Activated CD8-positive, alpha-beta T cell treated with anti-CD3 and anti-CD28 coated beads, Interleukin-2, amount 10 ng/mL, durations not matched to agents 7 days and 5 days (primary cell): ENCODE measurements around the gene RAG1. TPM values are rescaled to one million over a fixed set of nuclear protein-coding genes. Genes with fewer than 3 reads are reported as not detected.

ENCODE experiments used
- ATAC-seq: fragments of 150-1000 bp; cut with Tn5 transposase; one replicate; pipeline ENCODE4 v1.10.0; 2021; ENCODE audit warnings: moderate library complexity
- CTCF ChIA-PET: fragments of 350-600 bp; sonication (Branson Sonifier 250); formaldehyde crosslinking; loops from one replicate; lab custom pipeline; 2021; ENCODE audit warnings: antibody characterized with exemption; lab: Charles Lee
- POLR2A ChIA-PET: fragments of 350-600 bp; sonication (Branson Sonifier 250); formaldehyde crosslinking; loops from one replicate; lab custom pipeline; 2021; ENCODE audit warnings: antibody characterized with exemption; lab: Charles Lee
- DNase-seq: peaks from one replicate; pipeline ENCODE4 v3.0.0-alpha.2; 2020
- H3K27ac Mint-ChIP-seq: one replicate; pipeline ENCODE4 v1.8.0; 2021; ENCODE audit warnings: mild to moderate bottlenecking, mixed read lengths
- H3K27me3 Mint-ChIP-seq: one replicate; pipeline ENCODE4 v1.8.0; 2021; ENCODE audit warnings: low read depth, mixed read lengths
- H3K36me3 Mint-ChIP-seq: one replicate; pipeline ENCODE4 v1.8.0; 2021; ENCODE audit warnings: low read depth, mixed read lengths
- H3K4me1 Mint-ChIP-seq: one replicate; pipeline ENCODE4 v1.8.0; 2021; ENCODE audit warnings: low read depth, mixed read lengths
- H3K4me3 Mint-ChIP-seq: one replicate; pipeline ENCODE4 v1.8.0; 2021; ENCODE audit warnings: mild to moderate bottlenecking, mixed read lengths
- H3K9me3 Mint-ChIP-seq: one replicate; pipeline ENCODE4 v1.8.0; 2022; ENCODE audit warnings: mixed read lengths; ENCODE audit not compliant: insufficient read depth
- total RNA-seq, 2 experiments: library from RNA; stranded (reverse); gene quantifications; one replicate each; pipeline ENCODE4 v1.2.3, GENCODE V29; 2021

RAG1 gene
- total RNA-seq, 2 experiments from 2014 or later: 0.08 TPM

DNA sequence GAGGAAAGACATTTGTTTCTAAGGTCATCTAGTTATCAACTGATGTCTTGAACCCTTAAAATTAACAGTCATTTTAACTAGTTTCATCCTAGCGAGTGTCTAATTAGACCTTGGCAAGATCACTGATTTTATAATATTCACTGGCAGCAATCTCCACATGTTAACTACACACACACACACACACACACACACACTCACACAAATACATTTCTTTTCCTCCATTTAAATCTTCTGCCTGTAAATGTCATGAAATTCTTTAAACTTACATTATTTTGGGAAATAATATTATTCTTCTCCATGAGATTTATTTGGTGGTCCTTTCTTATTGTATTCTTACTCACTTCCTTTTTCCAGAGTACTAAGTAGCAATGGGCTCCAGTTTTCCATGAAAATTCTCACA is 23.6 kb downstream of the RAG1 start:
- no peaks in the 10 kb centered on the region for H3K36me3 Mint-ChIP-seq
- POLR2A ChIA-PET: no interaction called here
- H3K27me3 Mint-ChIP-seq: peaks cover 34% of the 10 kb centered on the region
- CTCF ChIA-PET: no interaction called here
- H3K9me3 Mint-ChIP-seq: no peaks in the 10 kb centered on the region
- H3K4me3 Mint-ChIP-seq: no peak overlapping the region
- no peak for DNase-seq
- no peak overlapping the region for H3K27ac Mint-ChIP-seq
- peaks cover 6% of the 10 kb centered on the region for H3K4me1 Mint-ChIP-seq
- ATAC-seq: no peak

- Mint-ChIP-seq H3K4me3 (peak within 1 kb of the TSS; percentile 81), H3K27ac (no peak within 1 kb of the TSS)
Observed at GRCh38 chr11:36594316-36594989, 26.6 kb downstream of the RAG1 start, which contains the start of gene IFTAP. IFTAP (plus strand) TSS chr11:36594502; CDS start chr11:36610104, 15,602 bp downstream.

DNA sequence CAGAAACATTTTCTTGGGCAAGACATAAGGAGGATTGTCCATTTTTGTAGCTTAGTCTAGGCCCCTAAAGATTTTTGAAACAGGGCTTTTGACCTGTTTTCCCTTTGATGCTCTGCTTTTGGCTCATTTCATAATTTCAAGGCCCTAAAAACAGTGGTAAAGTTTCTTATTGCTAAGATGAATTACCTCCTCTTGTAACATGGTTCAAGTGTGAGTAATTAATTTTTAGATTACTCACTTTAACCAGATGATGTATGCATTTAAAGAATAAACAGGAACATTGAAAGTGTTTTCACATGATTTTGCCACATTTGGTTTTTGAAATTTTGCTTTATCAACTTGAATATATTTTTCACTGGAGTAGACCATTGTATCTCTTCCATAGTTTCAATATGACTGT is 29.1 kb downstream of the RAG1 start:
- no peak for DNase-seq
- POLR2A ChIA-PET: no interaction called here
- Mint-ChIP-seq H3K27ac (no peak overlapping the region), H3K36me3 (no peaks in the 10 kb centered on the region), H3K27me3 (peaks cover 29% of the 10 kb centered on the region), H3K9me3 (no peaks in the 10 kb centered on the region), H3K4me3 (no peak overlapping the region), H3K4me1 (peaks cover 6% of the 10 kb centered on the region)
- CTCF ChIA-PET: no interaction called here
- ATAC-seq: no peak

More at GRCh38 chr11:36594316-36594989, 26.6 kb downstream of the RAG1 start, which contains the start of gene IFTAP:
- DNase-seq (peak; percentile 27), ATAC-seq (peak; percentile 75)
- H3K36me3 Mint-ChIP-seq: no peaks in the 10 kb centered on the region
- H3K27me3 Mint-ChIP-seq: peaks cover 34% of the 10 kb centered on the region
- no peaks in the 10 kb centered on the region for H3K9me3 Mint-ChIP-seq
- peaks cover 6% of the 10 kb centered on the region for H3K4me1 Mint-ChIP-seq
- ChIA-PET POLR2A (no interaction called here), CTCF (interaction anchor here (1.7 kb wide), 1 partner anchor 30 kb away, joined by 4 read pairs; no protein-coding TSS in a partner anchor)

GRCh38 chr11:36598051-36598450 is 30.2 kb downstream of the RAG1 start, which contains the start of gene RAG2:
RAG2 (minus strand) TSS chr11:36598236; CDS start chr11:36594168, 4,068 bp downstream.
- H3K27me3 Mint-ChIP-seq: peaks cover 23% of the 10 kb centered on the region
- no peaks in the 10 kb centered on the region for H3K36me3 Mint-ChIP-seq
- DNase-seq: no peak
- POLR2A ChIA-PET: no interaction called here
- CTCF ChIA-PET: interaction anchor here (1.0 kb wide), 1 partner anchor 34 kb away, joined by 5 read pairs; no protein-coding TSS in a partner anchor
- ATAC-seq: no peak
- H3K9me3 Mint-ChIP-seq: no peaks in the 10 kb centered on the region
- no peak within 1 kb of the TSS for H3K27ac Mint-ChIP-seq
- H3K4me3 Mint-ChIP-seq: no peak within 1 kb of the TSS
- peaks cover 6% of the 10 kb centered on the region for H3K4me1 Mint-ChIP-seq

GRCh38 chr11:36600180-36600579 is 32.4 kb downstream of the RAG1 start:
- DNase-seq (no peak), ATAC-seq (no peak)
- POLR2A ChIA-PET: no interaction called here
- Mint-ChIP-seq H3K4me3 (no peak overlapping the region), H3K9me3 (no peaks in the 10 kb centered on the region), H3K4me1 (no peaks in the 10 kb centered on the region), H3K36me3 (no peaks in the 10 kb centered on the region), H3K27me3 (peaks cover 6% of the 10 kb centered on the region), H3K27ac (no peak overlapping the region)
- CTCF ChIA-PET: no interaction called here

DNA sequence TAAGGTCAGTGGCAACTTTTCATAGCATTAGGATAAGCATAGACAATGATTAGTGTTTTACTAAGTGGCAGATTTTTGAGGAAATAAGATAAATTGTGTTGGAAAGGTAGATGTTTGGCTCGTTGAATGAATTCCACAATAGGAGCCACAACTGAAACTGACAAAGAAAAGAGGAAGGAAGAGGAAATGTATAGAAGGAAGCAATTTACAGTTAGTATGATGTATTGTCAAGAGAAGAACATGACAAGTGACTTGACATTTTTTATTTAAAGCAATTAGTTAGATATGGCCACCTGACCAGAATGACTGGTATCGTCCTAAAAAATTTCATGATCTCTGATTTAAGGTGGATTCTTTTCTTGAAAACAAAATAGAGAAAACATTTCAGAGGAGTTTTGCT is 33.3 kb downstream of the RAG1 start:
- DNase-seq: no peak
- CTCF ChIA-PET: no interaction called here
- H3K9me3 Mint-ChIP-seq: no peaks in the 10 kb centered on the region
- no peak overlapping the region for H3K4me3 Mint-ChIP-seq
- POLR2A ChIA-PET: no interaction called here
- ATAC-seq: no peak
- peaks cover 5% of the 10 kb centered on the region for H3K27me3 Mint-ChIP-seq
- H3K36me3 Mint-ChIP-seq: no peaks in the 10 kb centered on the region
- no peak overlapping the region for H3K27ac Mint-ChIP-seq
- H3K4me1 Mint-ChIP-seq: no peaks in the 10 kb centered on the region

DNA sequence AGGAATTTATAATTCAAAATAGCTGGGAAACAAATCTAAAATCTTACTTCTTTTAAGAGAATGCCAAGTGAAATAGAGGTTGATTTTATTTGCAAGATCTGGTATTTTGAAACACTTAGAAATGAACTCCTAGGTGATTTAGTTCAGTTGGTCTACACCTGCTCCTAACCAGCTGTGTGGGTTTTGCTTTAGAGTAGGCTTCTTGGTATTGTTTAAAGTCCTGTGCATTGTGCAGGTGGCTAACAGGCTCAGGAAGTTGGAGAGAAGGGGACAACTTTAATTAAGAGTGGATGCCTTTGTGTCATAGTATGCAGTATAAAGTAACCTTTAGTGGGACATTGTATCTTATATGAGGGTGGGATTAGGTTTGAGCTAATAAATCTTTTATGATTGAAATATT is 34.3 kb downstream of the RAG1 start:
- CTCF ChIA-PET: no interaction called here
- DNase-seq (no peak), ATAC-seq (no peak)
- Mint-ChIP-seq H3K9me3 (no peaks in the 10 kb centered on the region), H3K36me3 (no peaks in the 10 kb centered on the region), H3K4me1 (no peaks in the 10 kb centered on the region), H3K27me3 (peaks cover 4% of the 10 kb centered on the region), H3K4me3 (no peak overlapping the region), H3K27ac (no peak overlapping the region)
- POLR2A ChIA-PET: no interaction called here

DNA sequence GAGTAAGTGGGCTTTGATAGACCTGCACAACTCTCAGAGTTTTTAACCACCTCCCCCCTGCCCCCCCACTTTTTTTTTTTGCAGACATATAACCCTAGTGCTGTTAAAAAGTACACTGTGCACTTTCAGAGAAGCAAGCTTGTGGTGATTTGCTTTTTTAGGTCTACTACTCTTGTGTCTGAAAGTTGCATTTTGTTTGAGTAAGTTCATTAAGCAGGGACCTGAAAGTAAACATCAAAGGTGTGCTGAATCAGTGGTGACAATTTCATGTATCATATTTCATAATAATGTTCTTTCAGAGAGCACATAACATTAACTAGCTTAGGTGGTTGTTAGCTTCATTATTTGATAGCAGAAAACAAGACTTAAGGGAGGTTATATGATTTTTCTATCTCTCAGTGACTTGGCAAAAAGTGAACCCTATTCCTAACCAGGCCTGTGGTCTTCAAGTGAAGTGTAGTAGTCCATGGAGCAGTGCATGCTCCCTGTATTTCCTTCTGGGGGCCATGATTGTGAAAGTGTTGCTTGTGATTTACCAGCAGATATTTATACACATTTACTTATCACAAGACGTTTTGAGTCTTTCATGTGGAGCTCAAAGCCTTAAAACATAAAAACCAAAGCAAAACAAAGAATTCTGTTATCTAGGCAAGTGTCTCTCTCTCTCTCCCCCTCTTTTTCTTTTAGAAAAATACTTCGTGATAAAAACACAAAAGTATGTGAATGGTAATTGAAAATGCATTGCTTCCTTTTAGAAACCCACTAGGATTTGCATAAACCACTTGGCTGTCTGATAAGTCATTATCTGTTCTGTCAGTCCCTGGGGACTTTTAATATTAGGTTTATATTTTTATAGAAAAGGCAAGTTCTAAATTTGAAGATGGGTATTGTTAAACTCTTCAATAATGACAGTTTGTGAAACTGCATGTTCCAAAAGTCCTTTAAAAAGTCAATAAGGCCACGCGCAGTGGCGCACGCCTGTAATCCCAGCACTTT is 37.7 kb downstream of the RAG1 start:
- no peaks in the 10 kb centered on the region for H3K4me1 Mint-ChIP-seq
- CTCF ChIA-PET: no interaction called here
- H3K9me3 Mint-ChIP-seq: no peaks in the 10 kb centered on the region
- DNase-seq: no peak
- H3K27ac Mint-ChIP-seq: no peak overlapping the region
- no peaks in the 10 kb centered on the region for H3K36me3 Mint-ChIP-seq
- POLR2A ChIA-PET: no interaction called here
- no peak overlapping the region for H3K4me3 Mint-ChIP-seq
- ATAC-seq: no peak
- H3K27me3 Mint-ChIP-seq: peaks cover 5% of the 10 kb centered on the region

DNA sequence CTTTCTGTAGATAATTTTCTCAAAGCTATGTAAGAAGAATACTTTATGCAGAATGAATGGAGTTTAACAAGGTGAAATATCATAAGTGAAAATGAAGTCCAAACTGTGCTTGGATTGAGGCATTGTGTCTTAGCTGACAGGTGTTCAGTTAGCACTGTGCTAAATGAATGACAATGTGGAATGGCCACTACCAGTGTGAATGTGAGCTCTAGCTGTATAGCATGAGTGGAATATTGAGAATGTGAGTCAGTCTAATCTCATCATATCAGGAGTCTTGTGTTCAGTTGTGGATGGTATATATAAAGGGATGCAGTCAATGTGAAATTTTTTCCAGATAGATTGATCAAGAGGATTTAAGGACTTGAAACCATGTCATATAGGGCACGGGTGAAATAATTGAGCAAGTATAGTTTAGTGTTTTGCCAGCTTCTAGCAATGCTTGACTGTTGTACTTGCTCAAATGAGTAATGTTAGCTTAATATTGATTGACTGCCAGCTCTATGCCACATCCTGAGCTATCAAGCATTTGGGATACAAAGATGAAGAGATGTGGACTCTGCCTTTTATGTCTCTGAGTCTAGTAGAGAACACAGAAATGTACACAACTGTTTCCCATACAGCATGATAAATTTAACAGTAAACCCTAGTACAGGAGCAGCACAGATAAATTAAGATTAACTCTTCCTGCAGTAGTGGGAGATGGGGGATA is 40.8 kb downstream of the RAG1 start:
- ChIA-PET POLR2A (no interaction called here), CTCF (interaction anchor here (1.2 kb wide), 1 partner anchor 76 kb away, joined by 3 read pairs; no protein-coding TSS in a partner anchor)
- no peaks in the 10 kb centered on the region for H3K4me1 Mint-ChIP-seq
- H3K9me3 Mint-ChIP-seq: no peaks in the 10 kb centered on the region
- no peak overlapping the region for H3K4me3 Mint-ChIP-seq
- H3K36me3 Mint-ChIP-seq: no peaks in the 10 kb centered on the region
- no peak for ATAC-seq
- H3K27me3 Mint-ChIP-seq: peaks cover 2% of the 10 kb centered on the region
- H3K27ac Mint-ChIP-seq: no peak overlapping the region
- no peak for DNase-seq

DNA sequence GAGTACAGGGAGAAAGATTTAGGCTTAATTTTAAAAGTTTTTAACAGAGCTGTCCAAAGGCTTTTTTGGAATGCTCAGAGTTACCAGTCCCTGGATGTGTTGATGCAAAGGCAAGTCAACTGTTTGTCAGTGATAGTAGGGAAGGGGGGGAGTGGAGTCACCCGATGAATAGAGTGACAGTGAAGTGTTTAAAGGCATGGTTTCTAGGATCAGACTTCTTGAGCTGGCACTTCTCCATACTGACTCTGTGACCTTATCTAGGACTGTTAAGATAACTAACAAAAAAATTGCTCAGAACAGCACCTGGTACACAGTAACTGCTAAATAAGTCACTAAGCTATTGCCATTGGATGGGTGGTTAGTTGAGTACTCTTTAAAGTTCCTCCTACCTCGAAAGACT is 41.6 kb downstream of the RAG1 start:
- no peaks in the 10 kb centered on the region for H3K4me1 Mint-ChIP-seq
- H3K9me3 Mint-ChIP-seq: no peaks in the 10 kb centered on the region
- ATAC-seq: no peak
- no peak for DNase-seq
- H3K27ac Mint-ChIP-seq: no peak overlapping the region
- CTCF ChIA-PET: interaction anchor here (0.6 to 1.2 kb wide), 2 partner anchors 75 to 126 kb away, joined by 3 read pairs; no protein-coding TSS in a partner anchor
- peaks cover 2% of the 10 kb centered on the region for H3K27me3 Mint-ChIP-seq
- POLR2A ChIA-PET: no interaction called here
- no peak overlapping the region for H3K4me3 Mint-ChIP-seq
- no peaks in the 10 kb centered on the region for H3K36me3 Mint-ChIP-seq

DNA sequence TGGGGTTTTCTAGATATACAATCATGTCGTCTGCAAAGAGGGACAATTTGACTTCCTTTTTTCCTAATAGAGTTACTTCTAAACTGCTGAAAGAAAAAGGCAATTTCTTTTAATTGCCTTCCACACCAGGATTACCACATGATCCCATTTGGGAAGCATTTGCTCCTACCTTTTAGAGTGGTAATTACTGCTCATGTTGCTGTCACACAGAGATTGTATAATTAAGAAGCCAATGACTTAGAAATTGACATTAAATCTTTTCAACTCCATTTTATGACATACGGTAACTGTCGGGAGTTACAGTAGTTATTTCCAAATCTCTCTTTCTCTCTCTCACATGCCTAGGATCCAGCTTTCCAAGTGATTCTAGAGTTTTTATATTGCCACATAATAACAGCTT is 48.0 kb downstream of the RAG1 start:
- H3K4me3 Mint-ChIP-seq: no peak overlapping the region

More for the DNA sequence above, 48.0 kb downstream of the RAG1 start:
- peaks cover 6% of the 10 kb centered on the region for H3K27me3 Mint-ChIP-seq
- DNase-seq (no peak), ATAC-seq (no peak)
- H3K9me3 Mint-ChIP-seq: no peaks in the 10 kb centered on the region
- no peaks in the 10 kb centered on the region for H3K4me1 Mint-ChIP-seq
- ChIA-PET CTCF (no interaction called here), POLR2A (no interaction called here)
- no peaks in the 10 kb centered on the region for H3K36me3 Mint-ChIP-seq
- H3K27ac Mint-ChIP-seq: no peak overlapping the region
